Gastroesophageal sphincter (tissue), 3 donors: ENCODE measurements around the gene ARGFX.

Experiments
- CTCF ChIP-seq, 4 experiments: fragments of 200-600 bp in 2 of 4; fragments of 450-650 bp in 2 of 4; sonication (generic) in 1 of 4; IDR thresholded peaks; one replicate each; pipeline ENCODE4 v1.5.1; 2017 to 2019; ENCODE audit warnings: antibody characterized with exemption in 4 of 4, mild to moderate bottlenecking in 2 of 4, moderate library complexity in 2 of 4
- EP300 ChIP-seq: sonication (generic); formaldehyde crosslinking; IDR thresholded peaks from one replicate; pipeline ENCODE4 v1.6.1; 2017; ENCODE audit warnings: antibody characterized with exemption, mild to moderate bottlenecking
- POLR2A ChIP-seq, 2 donors: fragments of 450-650 bp; IDR thresholded peaks; one replicate each; pipeline ENCODE4 v1.6.1; 2017; ENCODE audit warnings: antibody characterized with exemption in 2 of 2, mild to moderate bottlenecking in 2 of 2, moderate library complexity in 1 of 2

DNA sequence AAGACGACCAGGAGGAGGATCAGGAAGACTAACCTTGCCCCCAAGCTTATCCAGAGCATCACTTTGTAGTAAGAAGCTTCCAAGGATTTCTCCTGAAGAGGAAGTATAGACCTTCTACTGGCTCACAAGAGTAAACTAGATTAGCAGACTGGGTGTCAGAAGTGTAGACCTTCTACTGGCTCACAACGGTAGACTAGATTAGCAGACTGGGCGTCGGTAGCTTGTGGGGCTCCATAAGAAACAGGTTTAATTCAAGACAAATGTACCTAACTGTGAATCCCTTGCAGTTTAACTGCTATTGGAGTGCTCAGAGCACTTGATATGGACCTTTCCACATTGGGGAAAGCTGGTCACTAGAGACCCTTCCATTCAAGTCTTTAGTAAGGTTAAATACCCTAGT is 38.4 kb downstream of the ARGFX start:
- TF ChIP-seq CTCF (IDR thresholded peaks at IDR 0.05): no peak
- no peak for TF ChIP-seq POLR2A (IDR thresholded peaks at IDR 0.05)
- no peak for TF ChIP-seq EP300
